HT-29 (cell line): ENCODE data around the gene TUBB3. TPM values are rescaled to one million over a fixed set of nuclear protein-coding genes. Genes with fewer than 3 reads are reported as not detected.
"Not testable (repeated sequence)": the region's sequence is repeated elsewhere in the genome, so short reads cannot be mapped to it uniquely, and the experiment has no call there.

Experiments
- DNase-seq: peaks from one replicate; pipeline ENCODE4 v3.0.0-alpha.2; 2015; ENCODE audit warnings: low spot score
- total RNA-seq: library from RNA; depleted of rRNA; stranded (reverse); fragments of >200 nt; shearing (Covaris generic); gene quantifications from 2 replicates; pipeline ENCODE4 v1.2.3, GENCODE V29; 2014

Gene TUBB3
- total RNA-seq, 1 experiment from 2014 or later = 8.7 TPM

DNA sequence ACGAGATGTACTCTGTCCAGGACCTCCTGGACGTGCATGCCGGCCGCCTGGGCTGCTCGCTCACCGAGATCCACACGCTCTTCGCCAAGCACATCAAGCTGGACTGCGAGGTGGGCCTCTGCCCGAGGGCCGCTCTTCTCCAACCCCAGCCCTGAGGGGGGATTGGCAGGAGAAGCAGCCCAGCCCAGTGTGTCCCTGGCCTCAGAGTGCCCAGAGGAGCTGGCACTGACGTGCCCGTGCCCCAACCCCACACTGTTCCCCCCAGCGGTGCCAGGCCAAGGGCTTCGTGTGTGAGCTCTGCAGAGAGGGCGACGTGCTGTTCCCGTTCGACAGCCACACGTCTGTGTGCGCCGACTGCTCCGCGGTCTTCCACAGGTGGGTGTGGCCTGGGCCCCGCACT lies 41.1 kb downstream of the TUBB3 start:
- DNase-seq = no peak

GRCh38 chr16:89965447-89966225 lies 42.5 kb downstream of the TUBB3 start:
- no peak for DNase-seq

GRCh38 chr16:89966756-89967155 lies 43.6 kb downstream of the TUBB3 start:
- DNase-seq = no peak

- not testable (repeated sequence) for DNase-seq
Observed at GRCh38 chr16:89967436-89967835, 44.3 kb downstream of the TUBB3 start.

DNA sequence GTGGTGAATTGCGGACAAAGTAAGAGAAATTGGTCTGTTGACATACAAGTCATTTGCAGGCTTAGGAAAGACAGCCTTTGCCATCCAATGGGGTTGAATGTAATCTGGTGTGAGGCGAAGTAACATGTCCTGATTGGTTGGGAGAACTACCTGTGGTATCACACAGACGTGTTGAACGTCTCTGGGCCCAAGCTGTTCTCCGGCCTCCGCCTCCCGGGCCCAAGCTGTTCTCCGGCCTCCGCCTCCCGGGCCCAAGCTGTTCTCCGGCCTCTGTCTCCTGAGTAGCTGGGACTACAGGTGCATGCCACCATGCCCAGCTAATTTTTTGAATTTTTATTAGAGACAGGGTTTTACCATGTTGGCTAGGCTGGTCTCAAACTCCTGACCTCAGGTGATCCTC lies 44.9 kb downstream of the TUBB3 start:
- DNase-seq = not testable (repeated sequence)

DNA sequence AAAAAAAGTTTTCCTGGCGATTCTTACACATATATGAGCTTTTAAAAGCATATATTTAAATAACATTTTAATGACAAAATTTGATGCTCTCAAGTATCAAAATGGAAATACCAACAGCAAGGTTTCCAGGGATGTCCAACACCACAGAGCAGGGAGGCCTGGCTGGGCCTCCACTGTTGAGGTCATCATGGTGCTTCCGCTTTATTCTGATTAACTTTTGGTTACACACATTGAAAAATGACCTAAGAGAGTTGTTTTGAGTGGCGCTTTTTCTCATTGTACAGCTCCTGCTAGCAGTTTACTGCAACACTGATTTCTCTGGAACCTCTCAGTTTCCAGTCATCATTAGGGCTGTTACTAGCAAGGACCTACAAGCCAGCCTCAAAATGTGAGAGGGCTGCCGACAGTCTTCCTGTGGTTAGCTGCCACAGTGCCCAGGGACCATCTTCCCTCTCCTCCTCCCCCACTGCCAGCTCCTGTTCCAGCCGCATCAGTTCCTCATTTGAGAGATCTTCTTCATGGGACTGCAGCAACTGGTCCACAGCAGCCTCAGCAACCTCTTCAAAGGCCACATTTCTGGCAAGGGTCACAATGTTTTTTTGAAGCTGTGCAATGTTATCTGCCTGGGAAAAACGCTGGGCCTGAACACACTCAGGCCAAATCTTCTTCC lies 46.7 kb downstream of the TUBB3 start:
- no peak for DNase-seq

DNA sequence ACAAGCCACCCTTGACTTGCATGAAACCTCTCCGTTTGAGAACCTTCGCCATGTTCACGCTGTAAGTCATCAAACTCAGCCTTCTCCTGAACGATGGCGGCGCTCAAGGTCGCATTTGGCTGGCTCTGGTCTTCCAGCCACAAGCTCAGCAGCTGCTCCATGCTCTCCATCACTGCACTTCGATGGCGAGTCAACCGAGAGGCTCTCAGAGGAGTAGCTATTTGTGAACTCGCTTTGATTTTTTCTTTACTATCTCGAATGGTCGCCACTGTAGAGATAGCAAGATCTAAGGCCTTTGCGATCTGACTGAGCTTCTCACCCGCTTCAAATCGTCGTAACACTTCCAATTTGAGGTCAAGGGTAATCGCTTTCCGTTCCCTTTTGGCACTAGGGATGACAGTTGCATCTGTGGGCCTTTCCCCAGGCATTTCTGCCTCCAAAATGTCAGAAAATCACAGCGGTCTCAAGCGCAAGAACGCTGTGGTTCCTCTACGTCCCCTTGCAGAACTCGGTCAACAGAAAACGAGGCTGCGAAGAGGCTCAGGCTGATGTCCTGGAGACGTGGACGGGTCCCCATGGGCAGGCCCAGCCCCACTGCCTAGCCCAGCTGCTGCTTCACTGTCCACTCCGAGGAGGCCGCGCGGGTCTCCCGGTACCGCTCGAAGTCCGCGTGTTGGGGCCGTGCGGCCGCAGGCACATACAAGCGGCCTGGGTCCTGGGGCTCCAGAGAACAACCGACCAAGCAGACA lies 48.5 kb downstream of the TUBB3 start:
- DNase-seq = no peak

- DNase-seq = peak; percentile 99
Observed at GRCh38 chr16:89972244-89973234, 49.4 kb downstream of the TUBB3 start.

DNA sequence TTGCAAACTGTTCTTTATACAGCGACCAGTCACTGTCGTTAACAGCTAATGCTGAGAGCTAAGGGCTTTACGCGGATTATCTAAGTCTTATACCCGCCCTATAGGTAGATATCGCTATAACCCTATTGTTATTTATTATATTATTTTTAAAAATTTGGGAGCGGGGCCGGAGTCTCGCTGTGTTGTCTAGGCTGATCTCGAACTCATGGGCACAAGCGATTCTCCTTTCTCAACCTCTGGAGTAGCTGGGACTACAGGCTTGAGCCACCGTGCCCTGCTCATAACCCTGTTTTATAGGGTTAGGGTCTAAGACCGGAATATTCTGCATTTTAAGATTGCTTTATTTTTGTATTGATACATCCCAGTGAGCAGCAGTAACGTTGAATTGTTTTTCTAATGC lies 50.1 kb downstream of the TUBB3 start:
- no peak for DNase-seq

DNA sequence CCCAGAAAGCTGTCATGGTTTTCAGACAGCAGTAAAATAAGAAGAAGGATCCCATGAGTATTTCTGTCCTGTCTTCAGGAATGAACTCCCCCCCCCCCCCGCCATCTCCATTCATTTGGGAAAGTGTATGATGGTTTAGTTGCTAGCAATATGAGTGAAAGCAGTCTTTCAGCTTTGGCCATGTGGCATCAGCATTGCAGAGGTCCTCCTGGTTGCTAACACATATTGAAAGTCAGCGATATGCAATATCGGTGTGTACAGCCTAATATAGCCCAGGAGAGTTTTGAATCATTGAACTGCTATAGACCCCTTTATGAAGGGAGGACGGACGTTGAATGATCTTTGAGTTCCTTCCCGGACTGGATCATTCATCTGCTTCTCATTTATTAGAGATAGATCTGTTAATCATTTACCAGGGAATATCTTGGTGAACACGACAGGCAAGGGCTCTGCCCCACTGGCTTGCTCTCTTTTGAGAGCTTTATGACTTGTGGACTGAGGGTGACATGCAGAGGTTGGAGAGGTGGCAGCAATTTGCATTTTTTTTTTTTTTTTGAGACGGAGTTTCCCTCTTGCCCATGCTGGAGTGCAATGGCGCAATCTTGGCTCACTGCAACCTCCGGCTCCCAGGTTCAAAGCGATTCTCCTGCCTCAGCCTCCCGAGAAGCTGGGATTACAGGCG lies 50.7 kb downstream of the TUBB3 start:
- peak; percentile 80 for DNase-seq

DNA sequence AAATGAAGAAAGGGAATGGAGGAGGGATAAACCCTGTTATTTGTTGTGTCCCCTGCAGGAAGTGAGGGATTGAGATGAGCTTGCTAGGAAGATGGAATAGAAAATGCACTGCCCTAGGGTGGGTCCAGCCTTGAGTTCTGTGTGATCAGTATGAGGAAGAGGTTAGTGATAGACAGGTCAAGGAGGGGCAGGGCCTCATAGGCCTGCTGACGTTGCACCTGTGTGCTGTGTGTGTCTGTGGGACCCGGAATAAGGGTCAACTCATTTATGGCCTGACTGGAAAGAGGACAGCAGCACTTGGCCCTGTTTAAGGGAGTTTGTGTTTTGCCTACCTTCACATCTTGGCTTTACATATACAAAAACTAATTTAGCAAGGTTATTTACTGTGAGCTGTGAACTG lies 51.7 kb downstream of the TUBB3 start:
- peak; percentile 2 for DNase-seq

GRCh38 chr16:89981414-89981813 lies 58.3 kb downstream of the TUBB3 start:
- no peak for DNase-seq

DNA sequence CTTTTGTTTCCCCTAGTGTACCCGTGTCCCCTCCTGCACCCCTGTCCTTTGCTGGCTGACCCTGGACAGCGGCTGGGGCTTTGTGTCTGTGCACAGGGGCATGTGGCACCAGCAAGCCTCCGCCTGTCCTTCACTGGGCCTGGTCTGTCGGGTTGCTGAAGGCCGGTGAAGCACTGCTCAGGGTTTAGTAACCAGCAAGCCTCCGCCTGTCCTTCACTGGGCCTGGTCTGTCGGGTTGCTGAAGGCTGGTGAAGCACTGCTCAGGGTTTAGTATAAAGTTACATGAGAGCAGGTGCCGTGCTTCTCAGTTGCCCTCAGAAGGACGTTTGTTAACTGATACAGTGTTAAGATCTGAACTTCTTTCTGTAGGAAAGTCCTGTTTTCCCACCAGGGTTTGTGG lies 59.2 kb downstream of the TUBB3 start:
- DNase-seq = no peak

DNA sequence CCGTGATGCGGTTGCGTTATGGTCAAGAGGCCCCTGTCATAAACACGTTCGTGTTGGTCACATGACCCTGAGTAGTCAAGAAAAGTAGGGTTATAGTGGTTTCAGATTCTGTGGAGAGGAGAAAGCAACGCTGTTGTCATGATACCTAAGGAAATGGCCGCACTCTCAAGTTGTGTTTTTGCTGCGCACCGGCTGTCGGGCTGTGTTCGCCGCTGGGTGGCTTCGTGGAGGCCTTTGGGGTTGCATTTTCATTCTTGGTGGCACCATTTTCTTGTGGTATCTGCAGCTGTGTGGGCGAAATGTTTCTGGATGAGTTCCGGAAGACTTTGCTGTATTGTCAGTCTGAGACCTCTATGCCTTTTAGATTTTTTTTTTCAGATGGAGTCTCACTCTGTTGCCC lies 60.4 kb downstream of the TUBB3 start:
- DNase-seq = no peak

DNA sequence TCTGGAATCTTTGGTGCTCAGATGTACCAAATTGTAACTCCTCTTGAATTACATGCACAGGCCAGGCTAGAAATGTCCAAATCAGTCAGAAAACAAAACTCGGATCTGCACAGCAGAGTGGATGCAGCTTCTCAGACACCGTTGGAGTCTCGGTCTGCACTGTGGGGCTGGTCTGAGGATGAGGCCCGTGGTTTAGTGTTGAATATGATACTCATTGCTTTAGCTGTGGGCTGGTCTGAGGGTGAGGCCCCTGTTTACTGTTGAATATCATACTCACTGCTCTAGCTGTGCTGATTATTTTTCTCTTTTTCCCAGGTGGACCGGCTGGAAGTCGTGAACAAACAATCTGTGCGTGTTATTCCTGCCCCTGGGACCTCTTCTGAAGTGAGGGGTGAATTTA lies 61.1 kb downstream of the TUBB3 start:
- DNase-seq = no peak

- DNase-seq = no peak
Observed at GRCh38 chr16:89985219-89985618, 62.1 kb downstream of the TUBB3 start.
